OCI-LY1 (cell line): Measurements from ENCODE around the gene GID8.

ENCODE experiments used
- H2AFZ ChIP-seq: fragments of 200-600 bp; sonication (generic), shearing (Covaris generic); 2 replicates; pipeline ENCODE4 v1.6.0; 2014; ENCODE audit warnings: antibody characterized with exemption, mild to moderate bottlenecking, low read length
- H3F3A ChIP-seq: fragments of 200-600 bp; sonication (generic), shearing (Covaris generic); 2 replicates; pipeline ENCODE4 v1.6.0; 2014; ENCODE audit warnings: mild to moderate bottlenecking, antibody characterized with exemption, low read length, moderate library complexity; ENCODE audit not compliant: insufficient read depth
- H3K27ac ChIP-seq: fragments of 200-600 bp; sonication (generic); 2 replicates; pipeline ENCODE4 v1.5.1; 2014; ENCODE audit warnings: low read length, mixed run types, mild to moderate bottlenecking, low read depth; ENCODE audit not compliant: poor library complexity, severe bottlenecking
- H3K27me3 ChIP-seq: fragments of 200-600 bp; sonication (generic); 2 replicates; pipeline ENCODE4 v1.6.0; 2014; ENCODE audit warnings: antibody characterized with exemption, mild to moderate bottlenecking, low read length, moderate library complexity; ENCODE audit not compliant: insufficient read depth
- H3K36me3 ChIP-seq: fragments of 200-600 bp; sonication (generic); 2 replicates; pipeline ENCODE4 v1.6.1; 2014; ENCODE audit warnings: mild to moderate bottlenecking, antibody characterized with exemption, low read length, moderate library complexity, mixed read lengths; ENCODE audit not compliant: insufficient read depth
- H3K4me1 ChIP-seq: fragments of 200-600 bp; sonication (generic); 2 replicates; pipeline ENCODE4 v1.5.1; 2014; ENCODE audit warnings: mild to moderate bottlenecking, low read length, moderate library complexity; ENCODE audit not compliant: insufficient read depth, severe bottlenecking
- H3K4me2 ChIP-seq: fragments of 200-600 bp; sonication (generic), shearing (Covaris generic); 2 replicates; pipeline ENCODE4 v1.6.1; 2014; ENCODE audit warnings: low read length
- H3K4me3 ChIP-seq: fragments of 200-600 bp; sonication (generic); 2 replicates; pipeline ENCODE4 v1.5.1; 2014; ENCODE audit warnings: low read length, low read depth, mild to moderate bottlenecking, mixed read lengths; ENCODE audit not compliant: poor library complexity, severe bottlenecking
- H3K79me2 ChIP-seq: fragments of 200-600 bp; shearing (Covaris generic); 2 replicates; pipeline ENCODE4 v1.6.1; 2016; ENCODE audit warnings: mixed run types, low read length, mixed read lengths; ENCODE audit not compliant: insufficient read depth
- H3K9ac ChIP-seq: fragments of 200-600 bp; sonication (generic), shearing (Covaris generic); 2 replicates; pipeline ENCODE4 v1.6.1; 2014; ENCODE audit warnings: mild to moderate bottlenecking, low read length, mixed read lengths
- H3K9me2 ChIP-seq: fragments of 200-600 bp; sonication (generic), shearing (Covaris generic); 2 replicates; pipeline ENCODE4 v1.6.1; 2014; ENCODE audit warnings: low read depth, mild to moderate bottlenecking, low read length, mixed read lengths
- H3K9me3 ChIP-seq: fragments of 200-600 bp; shearing (Covaris generic); 2 replicates; pipeline ENCODE4 v1.6.1; 2014; ENCODE audit warnings: low read length, mixed read lengths
- H4K20me1 ChIP-seq: fragments of 200-600 bp; sonication (generic), shearing (Covaris generic); 2 replicates; pipeline ENCODE4 v1.6.0; 2016; ENCODE audit warnings: mild to moderate bottlenecking, low read length; ENCODE audit not compliant: insufficient read depth
- CTCF ChIP-seq: fragments of 200-600 bp; sonication (generic), shearing (Covaris generic); IDR thresholded peaks from 2 replicates; pipeline ENCODE4 v1.5.1; 2017; ENCODE audit warnings: mild to moderate bottlenecking, antibody characterized with exemption, low read length, moderate library complexity, mixed read lengths
- EZH2 ChIP-seq: fragments of 200-600 bp; sonication (generic), shearing (Covaris generic); IDR thresholded peaks from 2 replicates; pipeline ENCODE4 v1.8.0; 2017; ENCODE audit warnings: borderline replicate concordance, mixed run types, mild to moderate bottlenecking, antibody characterized with exemption, low read length, moderate library complexity, mixed read lengths

Gene GID8

DNA sequence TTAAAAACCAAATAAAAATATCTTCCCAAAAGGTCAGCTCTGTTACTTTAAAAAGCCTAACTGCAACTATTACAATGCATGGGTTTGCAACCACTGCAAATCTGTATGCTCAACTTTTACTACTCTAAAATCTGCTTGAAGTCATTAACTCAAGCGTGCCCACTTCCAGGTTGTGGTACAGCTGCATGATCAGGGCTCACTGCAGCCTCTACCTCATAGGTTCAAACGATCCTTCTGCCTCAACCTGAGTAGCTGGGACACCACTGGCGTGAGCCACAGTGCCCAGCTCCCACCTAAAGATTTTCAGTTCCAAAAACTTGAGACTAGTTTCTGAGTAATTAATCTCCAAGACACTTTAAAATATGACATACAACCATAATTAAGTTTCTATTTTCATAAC, 19.8 kb upstream of the GID8 start:
- Histone ChIP-seq H2AFZ (no peak overlapping the region), H3K9ac (no peak overlapping the region), H3K27ac (no peak overlapping the region), H4K20me1 (peaks cover 12% of the 10 kb centered on the region; the same call in 1 of the 2 replicates), H3K4me2 (peak overlapping the region; percentile 18), H3K9me2 (no peaks in the 10 kb centered on the region), H3F3A (no peaks in the 10 kb centered on the region), H3K4me1 (peaks cover 70% of the 10 kb centered on the region), H3K4me3 (no peak overlapping the region), H3K27me3 (no peaks in the 10 kb centered on the region), H3K36me3 (peaks cover 10% of the 10 kb centered on the region), H3K79me2 (peaks cover 97% of the 10 kb centered on the region), H3K9me3 (no peaks in the 10 kb centered on the region)
- TF ChIP-seq EZH2, result no peak

DNA sequence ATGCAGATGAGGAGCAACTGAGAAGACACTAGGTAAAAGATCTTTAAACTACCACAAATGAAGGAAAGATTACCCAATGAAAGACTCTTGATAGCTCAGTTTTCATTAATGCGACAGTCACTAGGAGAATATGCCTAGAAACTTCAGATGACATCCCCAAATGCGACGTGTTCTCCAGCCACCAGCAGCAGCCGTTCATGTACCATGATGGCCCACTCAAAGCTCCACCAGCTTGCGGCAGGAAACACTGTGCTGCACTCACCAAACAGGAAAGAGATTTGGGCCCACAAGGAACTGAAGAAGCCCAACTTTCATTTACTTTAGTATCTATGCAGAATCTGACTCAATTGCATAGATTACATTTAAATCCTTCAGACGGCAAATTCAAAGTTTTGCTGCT, 19.1 kb upstream of the GID8 start:
- Histone ChIP-seq H3K9me2 (no peaks in the 10 kb centered on the region), H3K4me1 (peaks cover 77% of the 10 kb centered on the region), H3K79me2 (peaks cover 97% of the 10 kb centered on the region), H3K4me2 (peak overlapping the region; percentile 18), H3F3A (no peaks in the 10 kb centered on the region), H2AFZ (no peak overlapping the region), H3K36me3 (peaks cover 3% of the 10 kb centered on the region), H3K4me3 (no peak overlapping the region), H3K9me3 (no peaks in the 10 kb centered on the region), H4K20me1 (peaks cover 12% of the 10 kb centered on the region; the same call in 1 of the 2 replicates), H3K27ac (no peak overlapping the region), H3K9ac (no peak overlapping the region), H3K27me3 (no peaks in the 10 kb centered on the region)
- TF ChIP-seq EZH2 (no peak), CTCF (no peak)

GRCh38 chr20:62920039-62920645, 17.8 kb upstream of the GID8 start:
- H3K9ac ChIP-seq, result no peak overlapping the region
- TF ChIP-seq CTCF, result no peak
- TF ChIP-seq EZH2, result no peak

DNA sequence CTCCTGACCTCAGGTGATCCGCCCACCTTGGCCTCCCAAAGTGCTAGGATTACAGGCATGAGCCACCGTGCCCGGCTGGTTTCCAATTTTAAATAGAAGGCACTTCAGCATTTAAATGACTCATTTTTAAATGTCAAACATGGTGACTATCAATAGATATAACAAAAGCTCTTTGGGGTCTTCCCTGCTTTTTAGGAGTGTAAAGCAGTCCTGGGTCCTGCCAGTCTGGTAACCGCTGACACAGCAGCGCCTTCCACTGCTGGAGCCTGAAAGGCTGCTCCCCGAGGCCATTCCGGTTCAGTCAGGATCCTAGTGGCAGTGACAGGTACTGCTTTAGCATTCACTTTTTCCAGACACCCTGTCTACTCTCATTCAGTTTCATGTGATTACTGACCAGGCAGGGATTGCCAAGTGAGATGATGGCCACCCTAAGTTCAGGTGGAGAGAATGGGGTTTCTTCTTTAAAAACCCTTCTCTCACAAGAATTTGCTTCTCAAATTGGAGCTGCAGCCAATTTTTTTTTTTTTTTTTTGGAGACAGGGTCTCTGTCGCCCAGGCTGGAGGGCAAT, 16.7 kb upstream of the GID8 start:
- Histone ChIP-seq H3K9me2 (no peaks in the 10 kb centered on the region), H3K36me3 (peaks cover 5% of the 10 kb centered on the region; the same call in 1 of the 2 replicates), H3K4me1 (peaks cover 78% of the 10 kb centered on the region), H3K4me3 (no peak overlapping the region), H4K20me1 (peaks cover 6% of the 10 kb centered on the region; the same call in 1 of the 2 replicates), H3K79me2 (peaks cover 93% of the 10 kb centered on the region), H2AFZ (no peak overlapping the region), H3K27me3 (no peaks in the 10 kb centered on the region), H3F3A (no peaks in the 10 kb centered on the region), H3K4me2 (no peak overlapping the region), H3K27ac (no peak overlapping the region), H3K9me3 (no peaks in the 10 kb centered on the region), H3K9ac (no peak overlapping the region)
- no peak for TF ChIP-seq EZH2
- peak; percentile 43; the same call in 1 of the 2 replicates for TF ChIP-seq CTCF

More at GRCh38 chr20:62920039-62920645, 17.8 kb upstream of the GID8 start:
- H3K36me3 ChIP-seq, result peaks cover 5% of the 10 kb centered on the region; the same call in 1 of the 2 replicates
- no peaks in the 10 kb centered on the region for H3K27me3 ChIP-seq
- peaks cover 12% of the 10 kb centered on the region; the same call in 1 of the 2 replicates for H4K20me1 ChIP-seq
- no peaks in the 10 kb centered on the region for H3K9me2 ChIP-seq
- no peaks in the 10 kb centered on the region for H3K9me3 ChIP-seq
- no peak overlapping the region for H2AFZ ChIP-seq
- H3K4me2 ChIP-seq, result peak overlapping the region; percentile 18; the same call in 1 of the 2 replicates
- H3K79me2 ChIP-seq, result peaks cover 97% of the 10 kb centered on the region
- H3K27ac ChIP-seq, result no peak overlapping the region
- H3K4me3 ChIP-seq, result no peak overlapping the region
- peaks cover 86% of the 10 kb centered on the region for H3K4me1 ChIP-seq
- no peaks in the 10 kb centered on the region for H3F3A ChIP-seq
